DOHH2 (cell line): ENCODE results near the gene ARHGAP22.

ENCODE experiments used
- H3F3A ChIP-seq: fragments of 200-600 bp; sonication (generic), shearing (Covaris generic); 2 replicates; pipeline ENCODE4 v1.6.0; 2016; ENCODE audit warnings: antibody characterized with exemption, mild to moderate bottlenecking; ENCODE audit not compliant: control insufficient read depth, insufficient read depth
- H3K27ac ChIP-seq: fragments of 200-600 bp; sonication (generic); 2 replicates; pipeline ENCODE4 v1.5.1; 2014; ENCODE audit warnings: low read depth, mild to moderate bottlenecking, low read length, moderate library complexity
- H3K27me3 ChIP-seq: fragments of 200-600 bp; sonication (generic); 2 replicates; pipeline ENCODE4 v1.6.1; 2014; ENCODE audit warnings: mild to moderate bottlenecking, low read length, mixed read lengths; ENCODE audit not compliant: control insufficient read depth
- H3K36me3 ChIP-seq: fragments of 200-600 bp; sonication (generic); 2 replicates; pipeline ENCODE4 v1.6.1; 2014; ENCODE audit warnings: mild to moderate bottlenecking, low read length, moderate library complexity, mixed read lengths; ENCODE audit not compliant: control insufficient read depth
- H3K4me1 ChIP-seq: fragments of 200-600 bp; sonication (generic); 2 replicates; pipeline ENCODE4 v1.6.1; 2014; ENCODE audit warnings: mild to moderate bottlenecking, low read length, mixed read lengths; ENCODE audit not compliant: control insufficient read depth
- H3K4me2 ChIP-seq: fragments of 200-600 bp; sonication (generic); 2 replicates; pipeline ENCODE4 v1.6.0; 2014; ENCODE audit warnings: mild to moderate bottlenecking, low read length, moderate library complexity
- H3K4me3 ChIP-seq: fragments of 200-600 bp; sonication (generic); 2 replicates; pipeline ENCODE4 v1.5.1; 2014; ENCODE audit warnings: mild to moderate bottlenecking, low read length, mixed read lengths
- H3K79me2 ChIP-seq: fragments of 200-600 bp; sonication (generic); 2 replicates; pipeline ENCODE4 v1.6.1; 2014; ENCODE audit warnings: mild to moderate bottlenecking, low read length, mixed read lengths; ENCODE audit not compliant: control insufficient read depth
- H3K9me2 ChIP-seq: fragments of 200-600 bp; sonication (generic); replicated peaks from 2 replicates; pipeline ENCODE4 v1.6.1; 2014; ENCODE audit warnings: mild to moderate bottlenecking, low read length, mixed read lengths; ENCODE audit not compliant: control insufficient read depth
- H3K9me3 ChIP-seq: fragments of 200-600 bp; sonication (generic); 2 replicates; pipeline ENCODE4 v1.6.1; 2014; ENCODE audit warnings: antibody characterized with exemption, low read length, mixed read lengths; ENCODE audit not compliant: control insufficient read depth, insufficient read depth
- H4K20me1 ChIP-seq: fragments of 200-600 bp; sonication (generic); 2 replicates; pipeline ENCODE4 v1.6.0; 2014; ENCODE audit warnings: low read depth, mild to moderate bottlenecking, antibody characterized with exemption, low read length, moderate library complexity; ENCODE audit not compliant: control insufficient read depth, insufficient read depth
- EZH2phosphoT487 ChIP-seq: fragments of 200-600 bp; sonication (generic); IDR thresholded peaks from 2 replicates; pipeline ENCODE4 v1.6.1; 2017; ENCODE audit warnings: borderline replicate concordance, mild to moderate bottlenecking, antibody characterized with exemption, low read length, moderate library complexity, mixed read lengths
- TF ChIP-seq, protein P1 (sequence below): fragments of 200-600 bp; sonication (generic); IDR thresholded peaks from one replicate; pipeline ENCODE4 v1.5.1; 2014; ENCODE audit warnings: antibody characterized with exemption, mild to moderate bottlenecking, low read depth, low read length; ENCODE audit not compliant: poor library complexity, severe bottlenecking

The ARHGAP22 gene

DNA sequence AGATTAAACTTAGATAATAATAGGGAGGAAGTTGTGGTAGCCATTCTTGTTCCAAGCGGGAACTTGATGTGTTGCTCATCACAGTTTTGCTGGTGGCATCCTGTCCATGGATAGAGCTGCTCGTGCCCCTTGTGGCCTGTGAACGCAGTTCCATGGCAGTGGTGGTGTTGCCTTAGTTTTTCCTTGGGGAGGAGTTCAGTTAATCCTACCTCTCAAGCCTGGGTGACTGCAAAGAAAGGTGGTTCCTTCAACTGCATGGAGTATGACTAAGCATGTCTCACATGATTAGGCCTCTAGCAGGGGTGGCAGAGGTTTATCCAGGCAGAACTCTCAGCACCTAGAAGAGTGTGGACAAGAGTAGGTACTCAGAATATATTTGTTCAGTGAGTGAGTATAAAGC lies 198.7 kb downstream of the ARHGAP22 start:
- Histone ChIP-seq H3K9me2 (no peaks in the 10 kb centered on the region), H3F3A (no peaks in the 10 kb centered on the region), H3K9me3 (no peaks in the 10 kb centered on the region), H3K79me2 (no peaks in the 10 kb centered on the region), H3K4me1 (no peaks in the 10 kb centered on the region), H3K36me3 (peaks cover 6% of the 10 kb centered on the region; the same call in 1 of the 2 replicates), H4K20me1 (no peaks in the 10 kb centered on the region), H3K27ac (no peak overlapping the region), H3K4me2 (no peak overlapping the region), H3K27me3 (no peaks in the 10 kb centered on the region), H3K4me3 (no peak overlapping the region)
- no peak for TF ChIP-seq EZH2phosphoT487
- TF ChIP-seq, protein P1, sequence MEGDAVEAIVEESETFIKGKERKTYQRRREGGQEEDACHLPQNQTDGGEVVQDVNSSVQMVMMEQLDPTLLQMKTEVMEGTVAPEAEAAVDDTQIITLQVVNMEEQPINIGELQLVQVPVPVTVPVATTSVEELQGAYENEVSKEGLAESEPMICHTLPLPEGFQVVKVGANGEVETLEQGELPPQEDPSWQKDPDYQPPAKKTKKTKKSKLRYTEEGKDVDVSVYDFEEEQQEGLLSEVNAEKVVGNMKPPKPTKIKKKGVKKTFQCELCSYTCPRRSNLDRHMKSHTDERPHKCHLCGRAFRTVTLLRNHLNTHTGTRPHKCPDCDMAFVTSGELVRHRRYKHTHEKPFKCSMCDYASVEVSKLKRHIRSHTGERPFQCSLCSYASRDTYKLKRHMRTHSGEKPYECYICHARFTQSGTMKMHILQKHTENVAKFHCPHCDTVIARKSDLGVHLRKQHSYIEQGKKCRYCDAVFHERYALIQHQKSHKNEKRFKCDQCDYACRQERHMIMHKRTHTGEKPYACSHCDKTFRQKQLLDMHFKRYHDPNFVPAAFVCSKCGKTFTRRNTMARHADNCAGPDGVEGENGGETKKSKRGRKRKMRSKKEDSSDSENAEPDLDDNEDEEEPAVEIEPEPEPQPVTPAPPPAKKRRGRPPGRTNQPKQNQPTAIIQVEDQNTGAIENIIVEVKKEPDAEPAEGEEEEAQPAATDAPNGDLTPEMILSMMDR, result no peak

- Histone ChIP-seq H3K36me3 (no peaks in the 10 kb centered on the region), H3F3A (no peaks in the 10 kb centered on the region), H3K27ac (no peak overlapping the region), H4K20me1 (no peaks in the 10 kb centered on the region), H3K4me1 (no peaks in the 10 kb centered on the region), H3K27me3 (no peaks in the 10 kb centered on the region), H3K4me2 (no peak overlapping the region), H3K79me2 (no peaks in the 10 kb centered on the region), H3K9me2 (no peaks in the 10 kb centered on the region), H3K9me3 (no peaks in the 10 kb centered on the region), H3K4me3 (no peak overlapping the region)
- TF ChIP-seq, protein P1, result no peak
- TF ChIP-seq EZH2phosphoT487, result no peak
These were observed 200.2 kb downstream of the ARHGAP22 start for GRCh38 chr10:48404646-48405045.

- no peak for TF ChIP-seq EZH2phosphoT487
- no peak overlapping the region for H3K27ac ChIP-seq
- no peaks in the 10 kb centered on the region for H3K36me3 ChIP-seq
These were observed 204.0 kb downstream of the ARHGAP22 start for GRCh38 chr10:48400850-48401220.

GRCh38 chr10:48400129-48400849 lies 204.6 kb downstream of the ARHGAP22 start:
- no peaks in the 10 kb centered on the region; the same call in 1 of the 2 replicates for H4K20me1 ChIP-seq
- no peaks in the 10 kb centered on the region for H3F3A ChIP-seq
- no peak overlapping the region for H3K4me3 ChIP-seq
- no peak overlapping the region for H3K4me2 ChIP-seq
- no peaks in the 10 kb centered on the region for H3K36me3 ChIP-seq
- no peaks in the 10 kb centered on the region for H3K9me3 ChIP-seq
- TF ChIP-seq, protein P1, result no peak
- TF ChIP-seq EZH2phosphoT487, result no peak
- H3K4me1 ChIP-seq, result no peaks in the 10 kb centered on the region
- no peaks in the 10 kb centered on the region for H3K27me3 ChIP-seq
- no peak overlapping the region for H3K27ac ChIP-seq
- no peaks in the 10 kb centered on the region for H3K9me2 ChIP-seq
- H3K79me2 ChIP-seq, result no peaks in the 10 kb centered on the region

More at GRCh38 chr10:48400850-48401220, 204.0 kb downstream of the ARHGAP22 start:
- no peak overlapping the region for H3K4me2 ChIP-seq
- H4K20me1 ChIP-seq, result no peaks in the 10 kb centered on the region; the same call in 1 of the 2 replicates
- H3K4me3 ChIP-seq, result no peak overlapping the region
- no peaks in the 10 kb centered on the region for H3K27me3 ChIP-seq
- H3K9me2 ChIP-seq, result no peaks in the 10 kb centered on the region
- no peaks in the 10 kb centered on the region for H3F3A ChIP-seq
- H3K4me1 ChIP-seq, result no peaks in the 10 kb centered on the region
- H3K79me2 ChIP-seq, result no peaks in the 10 kb centered on the region
- no peaks in the 10 kb centered on the region for H3K9me3 ChIP-seq
